Limb (tissue), 2 donors: ENCODE measurements around the gene KIF3A.
"Not testable (repeated sequence)": the region's sequence is repeated elsewhere in the genome, so short reads cannot be mapped to it uniquely, and the experiment has no call there.

ENCODE experiments used
- DNase-seq, 2 donors: peaks; one replicate each; pipeline ENCODE4 v3.0.0-alpha.2; 2016; ENCODE audit errors: extremely low spot score in 2 of 2

The KIF3A gene

GRCh38 chr5:132718544-132719312 is 18.6 kb downstream of the KIF3A start:
- no peak for DNase-seq

DNA sequence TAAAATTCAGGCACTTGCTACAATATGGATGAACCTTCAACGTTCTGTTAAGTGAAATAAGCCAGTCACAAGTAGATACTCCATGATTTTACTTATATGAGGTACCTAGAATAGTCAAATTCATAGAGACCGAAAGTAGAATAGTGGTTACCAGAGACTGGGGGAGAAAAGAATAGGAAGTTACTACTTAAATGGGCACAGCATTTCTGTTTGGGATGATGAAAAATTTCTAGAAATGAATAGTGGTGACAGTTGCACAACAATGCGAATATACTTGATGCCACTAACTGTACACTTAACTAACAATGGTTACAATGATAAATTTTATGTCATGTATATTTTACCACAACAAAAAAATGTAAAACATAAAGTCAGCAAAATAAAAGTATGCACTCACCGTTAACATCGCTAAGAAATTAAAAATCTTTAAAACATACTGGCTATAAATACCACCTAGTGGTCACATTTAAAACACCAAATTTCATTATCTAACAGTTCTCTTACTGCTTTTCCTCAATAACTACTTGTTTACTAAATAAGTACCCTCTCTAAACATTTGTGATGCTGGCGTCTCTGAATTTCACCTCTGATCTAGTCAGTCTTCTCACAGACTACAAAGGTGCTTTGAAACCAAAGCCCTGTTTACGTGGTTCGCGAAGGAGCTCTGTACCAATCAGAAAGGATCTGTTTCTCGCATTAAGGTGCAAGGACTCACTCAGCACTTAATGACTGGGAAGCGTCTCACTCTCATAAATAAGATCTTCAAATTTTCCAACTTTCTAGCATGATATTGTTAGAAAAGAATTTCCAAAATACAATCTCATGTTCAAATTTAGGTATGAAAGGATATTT is 22.7 kb downstream of the KIF3A start:
- DNase-seq = peak in 1 of 2 donors; percentile 27

GRCh38 chr5:132708645-132709044 is 28.7 kb downstream of the KIF3A start:
- no peak for DNase-seq

GRCh38 chr5:132704875-132705274 is 32.5 kb downstream of the KIF3A start:
- no peak for DNase-seq

- no peak for DNase-seq
Measured at GRCh38 chr5:132695956-132696355, 41.4 kb downstream of the KIF3A start.

DNA sequence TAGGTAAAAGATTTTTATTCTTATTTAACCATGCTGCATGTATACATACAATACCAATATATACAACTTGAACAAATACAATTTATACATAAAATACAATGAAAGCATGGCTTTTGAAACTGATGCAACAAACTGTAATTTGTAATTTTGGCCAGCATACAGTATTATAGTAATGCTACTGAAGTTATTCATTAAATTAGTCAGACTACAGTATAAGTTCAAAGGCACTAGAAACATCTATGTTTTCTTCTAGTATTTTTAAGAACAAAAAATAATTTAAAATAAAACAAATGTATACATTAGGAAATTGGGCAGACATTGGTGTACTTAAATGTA is 44.7 kb downstream of the KIF3A start:
- no peak for DNase-seq

GRCh38 chr5:132691755-132692631 is 45.4 kb downstream of the KIF3A start:
- not testable (repeated sequence) for DNase-seq

- no peak for DNase-seq
Measured at GRCh38 chr5:132690156-132690555, 47.2 kb downstream of the KIF3A start.

DNA sequence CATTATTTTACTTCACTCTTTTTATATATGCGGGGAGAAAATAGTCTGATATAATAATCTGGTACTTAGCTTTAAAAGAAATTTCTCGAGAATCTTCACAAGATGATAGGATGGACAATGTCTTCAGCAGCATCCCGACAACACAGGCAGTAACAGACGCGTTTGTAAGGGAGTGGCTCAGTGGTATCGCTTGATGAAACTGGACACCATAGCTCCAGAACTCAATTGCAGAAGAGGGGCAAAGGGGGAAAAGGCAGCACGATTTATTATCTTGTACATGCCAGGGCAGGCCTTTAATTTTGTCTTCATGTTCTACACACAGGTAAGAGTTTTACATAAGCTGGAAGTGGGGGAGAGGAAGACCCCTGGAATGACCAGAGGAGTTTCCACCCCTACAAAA is 47.8 kb downstream of the KIF3A start:
- DNase-seq = no peak

DNA sequence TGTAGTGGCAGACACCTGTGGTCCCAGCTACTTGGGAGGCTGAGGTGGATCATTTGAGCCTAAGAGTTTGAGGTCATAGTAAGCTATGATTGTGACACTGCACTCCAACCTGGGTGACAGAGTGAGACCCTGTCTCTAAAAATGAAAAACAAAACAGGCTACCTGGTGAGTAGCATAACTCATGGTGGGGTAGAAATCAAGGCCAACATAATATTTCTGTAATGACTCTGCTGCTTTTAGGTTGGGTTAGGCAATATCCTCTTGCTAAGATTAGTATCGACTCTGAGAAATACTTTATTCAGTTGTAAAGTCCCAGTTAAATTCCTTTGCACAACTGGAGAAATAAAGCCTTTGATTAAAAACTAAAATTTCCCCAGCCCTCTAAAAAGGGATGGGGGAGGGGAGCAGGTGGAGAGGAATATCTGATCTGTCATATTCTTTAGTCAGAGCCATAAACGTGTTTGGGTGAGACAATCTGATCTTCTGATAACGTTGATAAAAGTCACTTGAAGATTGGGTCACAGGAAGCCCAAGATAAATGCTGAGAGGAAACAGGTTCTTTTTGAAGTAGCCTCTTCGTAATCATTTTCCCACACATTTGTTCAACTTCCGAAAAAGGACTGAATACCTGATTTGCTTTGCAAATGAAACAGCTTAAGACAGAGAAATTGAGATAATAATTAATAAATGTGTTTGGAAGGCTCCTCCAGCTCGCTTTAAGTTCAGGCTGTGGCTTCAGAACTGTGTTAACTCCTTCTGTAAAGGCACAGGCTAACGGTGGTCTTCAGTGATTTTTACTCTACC is 48.6 kb downstream of the KIF3A start:
- no peak for DNase-seq

DNA sequence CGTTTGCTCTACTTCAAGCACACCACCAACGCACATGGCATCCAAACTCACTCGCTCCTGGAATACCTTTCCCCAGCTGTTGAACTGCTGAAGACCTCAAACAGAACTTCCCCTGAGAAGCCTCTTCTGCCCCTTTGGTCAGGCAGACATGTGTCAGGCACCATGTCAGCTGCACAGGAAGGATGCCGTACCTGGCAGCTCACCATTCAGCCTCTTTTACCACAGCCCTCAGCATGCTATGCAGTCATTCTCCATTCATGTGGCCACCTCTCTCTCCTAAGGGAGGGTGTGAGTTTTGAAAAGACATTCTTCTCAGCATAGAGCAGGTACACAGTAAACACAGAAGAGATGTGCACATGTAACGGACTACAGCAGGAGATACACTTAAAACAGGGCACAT is 49.4 kb downstream of the KIF3A start:
- no peak for DNase-seq

GRCh38 chr5:132686193-132686592 is 51.2 kb downstream of the KIF3A start:
- DNase-seq = no peak

GRCh38 chr5:132684922-132685720 is 52.2 kb downstream of the KIF3A start:
- DNase-seq = no peak

- no peak for DNase-seq
Measured at GRCh38 chr5:132684491-132684890, 52.9 kb downstream of the KIF3A start.

- no peak for DNase-seq
Measured at GRCh38 chr5:132681983-132682382, 55.4 kb downstream of the KIF3A start.

DNA sequence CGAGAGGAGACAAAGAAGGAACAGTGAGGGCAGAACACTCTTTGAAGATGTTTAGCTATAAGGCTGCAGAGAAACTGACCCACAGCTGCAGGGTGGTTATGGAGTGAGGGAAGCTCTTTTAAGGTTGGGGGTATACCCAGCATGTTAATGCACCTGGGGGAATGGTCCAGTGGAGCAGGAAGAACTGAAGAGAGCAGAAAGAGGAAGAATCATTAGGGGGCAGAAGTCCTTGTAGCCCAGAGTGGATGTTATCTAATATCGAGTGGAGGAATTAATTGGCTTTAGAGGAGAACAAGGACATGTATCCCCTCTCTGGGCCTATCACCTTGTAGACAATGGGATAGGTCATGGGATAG is 55.9 kb downstream of the KIF3A start:
- DNase-seq = no peak

DNA sequence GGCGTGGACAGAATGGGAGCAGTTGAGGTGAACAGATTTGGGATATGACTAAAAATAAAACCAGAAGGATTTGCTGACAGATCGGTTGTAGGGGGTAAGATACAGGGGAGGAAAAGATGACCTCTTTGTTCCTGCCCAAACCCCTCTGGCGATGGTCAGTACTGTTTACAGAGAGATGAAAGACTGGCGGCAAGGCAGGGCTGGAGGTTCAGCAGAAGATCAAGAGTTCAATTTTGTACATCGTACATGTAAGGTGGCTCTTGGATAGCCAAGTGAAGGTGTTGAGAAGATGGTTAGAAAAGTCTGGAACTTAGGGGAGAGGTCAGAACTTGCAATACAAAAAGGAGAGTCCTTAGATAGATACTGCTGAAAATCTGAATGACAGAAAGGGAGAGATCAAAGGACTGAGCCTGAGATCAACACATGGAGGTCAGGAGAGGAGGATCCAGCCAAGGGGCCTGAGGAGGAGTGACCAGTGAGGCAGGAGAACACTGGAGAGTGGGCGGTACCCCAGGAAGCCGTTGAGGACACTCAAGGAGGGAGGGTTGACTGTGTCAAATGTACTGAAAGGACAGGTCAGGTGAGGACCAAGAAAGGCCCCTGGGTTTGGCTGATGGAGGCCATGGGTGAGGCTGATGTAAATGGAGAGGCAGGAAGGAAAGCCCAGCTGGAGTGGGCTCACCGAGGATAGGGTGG is 56.4 kb downstream of the KIF3A start:
- DNase-seq = no peak

GRCh38 chr5:132679717-132680380 is 57.5 kb downstream of the KIF3A start:
- no peak for DNase-seq

- DNase-seq = no peak
Measured at GRCh38 chr5:132679166-132679565, 58.2 kb downstream of the KIF3A start.
